Activated naive CD4-positive, alpha-beta T cell treated with anti-CD3 and anti-CD28 coated beads for 36 hours (primary cell): ENCODE data around the gene RAB3A. TPM values are rescaled to one million over a fixed set of nuclear protein-coding genes. Genes with fewer than 3 reads are reported as not detected.

Source experiments
- CTCF ChIA-PET: fragments of 350-600 bp; sonication (Branson Sonifier 250); formaldehyde crosslinking; loops from one replicate; lab custom pipeline; 2021; ENCODE audit warnings: antibody characterized with exemption; lab: Charles Lee
- DNase-seq: peaks from one replicate; pipeline ENCODE4 v3.0.0-alpha.2; 2020
- H3K27ac Mint-ChIP-seq: one replicate; pipeline ENCODE4 v1.8.0; 2021; ENCODE audit warnings: mild to moderate bottlenecking, mixed read lengths
- H3K27me3 Mint-ChIP-seq: one replicate; pipeline ENCODE4 v1.8.0; 2021; ENCODE audit warnings: low read depth, mixed read lengths
- H3K36me3 Mint-ChIP-seq: one replicate; pipeline ENCODE4 v1.8.0; 2021; ENCODE audit warnings: low read depth, mixed read lengths
- H3K4me1 Mint-ChIP-seq: one replicate; pipeline ENCODE4 v1.8.0; 2021; ENCODE audit warnings: low read depth, mixed read lengths
- H3K4me3 Mint-ChIP-seq: one replicate; pipeline ENCODE4 v1.8.0; 2021; ENCODE audit warnings: mild to moderate bottlenecking, moderate library complexity, mixed read lengths
- H3K9me3 Mint-ChIP-seq: one replicate; pipeline ENCODE4 v1.8.0; 2021; ENCODE audit warnings: mixed read lengths
- intact Hi-C: fragments of 100-400 bp; cut with micrococcal nuclease; formaldehyde crosslinking; loops from one replicate; pipeline ENCODE4 v1.15.1; 2023
- total RNA-seq, 2 experiments: library from RNA; stranded (reverse); gene quantifications; one replicate each; pipeline ENCODE4 v1.2.3, GENCODE V29; 2021

Gene RAB3A
- total RNA-seq, 2 experiments from 2014 or later, result 3.8 to 6.0 TPM

GRCh38 chr19:18193388-18194180, 10.3 kb downstream of the RAB3A start:
- H3K9me3 Mint-ChIP-seq, result no peaks in the 10 kb centered on the region
- H3K4me3 Mint-ChIP-seq, result peak overlapping the region; percentile 83
- DNase-seq, result no peak
- H3K36me3 Mint-ChIP-seq, result peaks cover 3% of the 10 kb centered on the region
- peaks cover 19% of the 10 kb centered on the region for H3K4me1 Mint-ChIP-seq
- intact Hi-C loops, result loop anchor here (1.0 to 5.0 kb wide), 4 partner anchors 11 to 246 kb away; partner anchors contain the start of genes PGPEP1 and RAB3A
- H3K27me3 Mint-ChIP-seq, result no peaks in the 10 kb centered on the region
- CTCF ChIA-PET, result interaction anchor here (0.6 to 3.5 kb wide), 8 partner anchors 10 to 145 kb away, joined by 3 to 28 read pairs (median 4); partner anchors contain the start of gene RAB3A
- peak overlapping the region; percentile 90 for H3K27ac Mint-ChIP-seq

GRCh38 chr19:18192673-18193387, 11.0 kb downstream of the RAB3A start, which contains the start of gene MPV17L2:
TSS of gene MPV17L2 (plus strand) at chr19:18193218. CDS start at chr19:18193282, 64 bp downstream.
- CTCF ChIA-PET, result interaction anchor here (0.6 to 3.5 kb wide), 10 partner anchors 11 to 198 kb away, joined by 3 to 28 read pairs (median 4); partner anchors contain the start of gene RAB3A
- peak; percentile 100 for DNase-seq
- H3K9me3 Mint-ChIP-seq, result no peaks in the 10 kb centered on the region
- H3K4me1 Mint-ChIP-seq, result peaks cover 19% of the 10 kb centered on the region
- intact Hi-C loops, result loop anchor here (1.0 to 5.0 kb wide), 11 partner anchors 11 to 329 kb away; partner anchors contain the start of genes ELL, LSM4, PGPEP1 and RAB3A
- no peaks in the 10 kb centered on the region for H3K27me3 Mint-ChIP-seq
- H3K4me3 Mint-ChIP-seq, result peak within 1 kb of the TSS; percentile 83
- peak within 1 kb of the TSS; percentile 90 for H3K27ac Mint-ChIP-seq
- no peaks in the 10 kb centered on the region for H3K36me3 Mint-ChIP-seq

GRCh38 chr19:18191640-18192062, 12.2 kb downstream of the RAB3A start:
- H3K4me3 Mint-ChIP-seq, result peak overlapping the region; percentile 83
- no peaks in the 10 kb centered on the region for H3K9me3 Mint-ChIP-seq
- CTCF ChIA-PET, result interaction anchor here (0.8 to 3.5 kb wide), 8 partner anchors 9 to 199 kb away, joined by 3 to 28 read pairs (median 4); partner anchors contain the start of gene RAB3A
- H3K27me3 Mint-ChIP-seq, result no peaks in the 10 kb centered on the region
- no peaks in the 10 kb centered on the region for H3K36me3 Mint-ChIP-seq
- DNase-seq, result no peak
- H3K27ac Mint-ChIP-seq, result peak overlapping the region; percentile 90
- H3K4me1 Mint-ChIP-seq, result peaks cover 19% of the 10 kb centered on the region
- intact Hi-C loops, result loop anchor here (1.0 to 5.0 kb wide), 10 partner anchors 17 to 331 kb away; partner anchors contain the start of genes ELL, LSM4 and PGPEP1

GRCh38 chr19:18190278-18190677, 13.6 kb downstream of the RAB3A start:
- no peaks in the 10 kb centered on the region for H3K27me3 Mint-ChIP-seq
- H3K4me3 Mint-ChIP-seq, result no peak overlapping the region
- DNase-seq, result no peak
- H3K4me1 Mint-ChIP-seq, result peaks cover 19% of the 10 kb centered on the region
- H3K27ac Mint-ChIP-seq, result no peak overlapping the region
- no peaks in the 10 kb centered on the region for H3K36me3 Mint-ChIP-seq
- H3K9me3 Mint-ChIP-seq, result no peaks in the 10 kb centered on the region
- CTCF ChIA-PET, result interaction anchor here (1.4 kb wide), 1 partner anchor 59 kb away, joined by 6 read pairs; no protein-coding TSS in a partner anchor
- intact Hi-C loops, result loop anchor here (5.0 kb wide), 1 partner anchor 243 kb away; no protein-coding TSS in a partner anchor

GRCh38 chr19:18185538-18185937, 18.3 kb downstream of the RAB3A start:
- H3K27me3 Mint-ChIP-seq, result no peaks in the 10 kb centered on the region
- DNase-seq, result no peak
- H3K4me1 Mint-ChIP-seq, result no peaks in the 10 kb centered on the region
- H3K4me3 Mint-ChIP-seq, result no peak overlapping the region
- intact Hi-C loops, result no loop called here
- no peak overlapping the region for H3K27ac Mint-ChIP-seq
- H3K36me3 Mint-ChIP-seq, result no peaks in the 10 kb centered on the region
- CTCF ChIA-PET, result interaction anchor here (0.6 kb wide), 3 partner anchors 87 to 215 kb away, joined by 3 to 4 read pairs (median 4); no protein-coding TSS in a partner anchor
- no peaks in the 10 kb centered on the region for H3K9me3 Mint-ChIP-seq

GRCh38 chr19:18183529-18183928, 20.3 kb downstream of the RAB3A start:
- intact Hi-C loops, result no loop called here
- H3K4me3 Mint-ChIP-seq, result no peak overlapping the region
- no peaks in the 10 kb centered on the region for H3K36me3 Mint-ChIP-seq
- H3K9me3 Mint-ChIP-seq, result no peaks in the 10 kb centered on the region
- H3K27me3 Mint-ChIP-seq, result no peaks in the 10 kb centered on the region
- H3K4me1 Mint-ChIP-seq, result no peaks in the 10 kb centered on the region
- CTCF ChIA-PET, result interaction anchor here (0.7 to 1.5 kb wide), 6 partner anchors 30 to 221 kb away, joined by 3 to 5 read pairs (median 3); no protein-coding TSS in a partner anchor
- DNase-seq, result no peak
- H3K27ac Mint-ChIP-seq, result no peak overlapping the region

- intact Hi-C loops, result no loop called here
- DNase-seq, result no peak
- CTCF ChIA-PET, result interaction anchor here (0.7 to 1.0 kb wide), 2 partner anchors 12 to 246 kb away, joined by 3 to 4 read pairs; no protein-coding TSS in a partner anchor
- Mint-ChIP-seq H3K27ac (no peak overlapping the region), H3K4me3 (no peak overlapping the region), H3K9me3 (no peaks in the 10 kb centered on the region), H3K27me3 (no peaks in the 10 kb centered on the region), H3K36me3 (no peaks in the 10 kb centered on the region), H3K4me1 (no peaks in the 10 kb centered on the region)
Measured at GRCh38 chr19:18179957-18180356, 23.9 kb downstream of the RAB3A start.

- CTCF ChIA-PET, result interaction anchor here (1.8 kb wide), 1 partner anchor 75 kb away, joined by 5 read pairs; no protein-coding TSS in a partner anchor
- Mint-ChIP-seq H3K36me3 (peaks cover 2% of the 10 kb centered on the region), H3K27ac (no peak overlapping the region), H3K9me3 (no peaks in the 10 kb centered on the region), H3K27me3 (no peaks in the 10 kb centered on the region), H3K4me3 (no peak overlapping the region), H3K4me1 (peaks cover 6% of the 10 kb centered on the region)
- DNase-seq, result no peak
- intact Hi-C loops, result no loop called here
Measured at GRCh38 chr19:18176367-18177310, 27.2 kb downstream of the RAB3A start.

GRCh38 chr19:18174983-18175382, 28.9 kb downstream of the RAB3A start:
- H3K4me3 Mint-ChIP-seq, result peak overlapping the region; percentile 10
- no peak overlapping the region for H3K27ac Mint-ChIP-seq
- no peak for DNase-seq
- CTCF ChIA-PET, result interaction anchor here (1.0 to 1.6 kb wide), 4 partner anchors 17 to 77 kb away, joined by 3 to 4 read pairs (median 4); no protein-coding TSS in a partner anchor
- intact Hi-C loops, result loop anchor here (1.0 kb wide), 1 partner anchor 17 kb away; no protein-coding TSS in a partner anchor
- no peaks in the 10 kb centered on the region for H3K27me3 Mint-ChIP-seq
- no peaks in the 10 kb centered on the region for H3K9me3 Mint-ChIP-seq
- peaks cover 6% of the 10 kb centered on the region for H3K4me1 Mint-ChIP-seq
- peaks cover 5% of the 10 kb centered on the region for H3K36me3 Mint-ChIP-seq

GRCh38 chr19:18173572-18174288, 30.1 kb downstream of the RAB3A start, which contains the start of gene IFI30:
TSS of gene IFI30 (plus strand) at chr19:18173813. CDS start at chr19:18173842, 29 bp downstream.
- Mint-ChIP-seq H3K36me3 (peaks cover 8% of the 10 kb centered on the region), H3K4me3 (peak within 1 kb of the TSS; percentile 81), H3K27me3 (no peaks in the 10 kb centered on the region), H3K4me1 (peaks cover 6% of the 10 kb centered on the region), H3K27ac (no peak within 1 kb of the TSS), H3K9me3 (no peaks in the 10 kb centered on the region)
- DNase-seq, result peak; percentile 68
- CTCF ChIA-PET, result interaction anchor here (0.6 to 1.6 kb wide), 5 partner anchors 12 to 155 kb away, joined by 3 to 4 read pairs (median 3); no protein-coding TSS in a partner anchor
- intact Hi-C loops, result loop anchor here (1.0 kb wide), 1 partner anchor 19 kb away; no protein-coding TSS in a partner anchor
